SK-N-SH (cell line): ENCODE results near the gene ROBO4. TPM values are rescaled to one million over a fixed set of nuclear protein-coding genes. Genes with fewer than 3 reads are reported as not detected.

Experiments used
- CTCF ChIA-PET: fragments of 300-600, 350-600 bp; formaldehyde crosslinking; extraction: SDS; loops from one replicate; lab custom pipeline; 2021; lab: Yijun Ruan, JAX
- POLR2A ChIA-PET: fragments of 350-600 bp; sonication (Branson Sonifier 250); formaldehyde crosslinking; extraction: SDS; loops from one replicate; lab custom pipeline; 2020; ENCODE audit warnings: antibody characterized with exemption, inconsistent platforms; lab: Yijun Ruan, JAX
- DNase-seq: peaks from one replicate; pipeline ENCODE4 v3.0.0; 2012
- H2AFZ ChIP-seq: fragments of 200-600 bp; sonication (generic); 2 replicates; pipeline ENCODE4 v1.8.1; 2016; ENCODE audit warnings: antibody characterized with exemption, mild to moderate bottlenecking, low read depth
- H3F3A ChIP-seq: fragments of 200-600 bp; sonication (generic); replicated peaks from 2 replicates; pipeline ENCODE3; 2016; ENCODE audit warnings: antibody characterized with exemption, mild to moderate bottlenecking; ENCODE audit not compliant: insufficient read depth
- H3K27ac ChIP-seq, 2 experiments: fragments of 200-500 bp in 1 of 2; fragments of 200-600 bp in 1 of 2; sonication (Bioruptor generic) in 1 of 2; sonication (generic), shearing (Covaris generic) in 1 of 2; 2 replicates each; pipeline versions ENCODE4 v1.5.1 to v1.6.1; 2014 to 2016; ENCODE audit warnings: low read depth in 2 of 2, inconsistent platforms in 1 of 2, low read length in 1 of 2, mild to moderate bottlenecking in 1 of 2, mixed read lengths in 1 of 2
- H3K27me3 ChIP-seq: fragments of 200-600 bp; sonication (generic), shearing (Covaris generic); 2 replicates; pipeline ENCODE4 v1.6.1; 2016; ENCODE audit warnings: mixed run types; ENCODE audit not compliant: insufficient read depth
- H3K36me3 ChIP-seq, 2 experiments: fragments of 200-500 bp in 1 of 2; fragments of 200-600 bp in 1 of 2; sonication (Bioruptor generic) in 1 of 2; sonication (generic) in 1 of 2; replicated peaks in 1 of 2; 2 replicates each; pipeline versions ENCODE3 to v1.5.1; 2014 to 2016; ENCODE audit warnings: low read length in 1 of 2, mild to moderate bottlenecking in 1 of 2; ENCODE audit not compliant: insufficient read depth in 2 of 2, control insufficient read depth in 1 of 2
- H3K4me1 ChIP-seq, 2 experiments: fragments of 200-500 bp in 1 of 2; fragments of 200-600 bp in 1 of 2; sonication (Bioruptor generic) in 1 of 2; sonication (generic), shearing (Covaris generic) in 1 of 2; 2 replicates each; pipeline versions ENCODE4 v1.5.1 to v1.6.1; 2014 to 2016; ENCODE audit warnings: low read depth in 1 of 2, low read length in 1 of 2, mixed run types in 1 of 2; ENCODE audit not compliant: insufficient read depth in 2 of 2, control insufficient read depth in 1 of 2
- H3K4me2 ChIP-seq: fragments of 200-600 bp; sonication (generic), shearing (Covaris generic); 2 replicates; pipeline ENCODE4 v1.6.1; 2017; ENCODE audit warnings: mixed run types
- H3K4me3 ChIP-seq, 2 experiments: fragments of 200-500 bp in 1 of 2; fragments of 200-600 bp in 1 of 2; sonication (Bioruptor generic) in 1 of 2; sonication (generic), shearing (Covaris generic) in 1 of 2; 2 replicates each; pipeline versions ENCODE4 v1.5.1 to v1.8.1; 2014 to 2016; ENCODE audit warnings: low read depth in 2 of 2, inconsistent platforms in 1 of 2, low read length in 1 of 2, mild to moderate bottlenecking in 1 of 2, mixed read lengths in 1 of 2, moderate library complexity in 1 of 2
- H3K79me2 ChIP-seq: fragments of 200-600 bp; sonication (generic); 2 replicates; pipeline ENCODE4 v1.8.1; 2017; ENCODE audit warnings: mild to moderate bottlenecking; ENCODE audit not compliant: insufficient read depth
- H3K9ac ChIP-seq: fragments of 200-600 bp; sonication (generic); 2 replicates; pipeline ENCODE4 v1.6.1; 2017; ENCODE audit warnings: mixed run types
- H3K9me2 ChIP-seq: fragments of 200-600 bp; sonication (generic); 2 replicates; pipeline ENCODE4 v1.6.1; 2017; ENCODE audit warnings: mixed run types
- H3K9me3 ChIP-seq: fragments of 200-600 bp; sonication (generic); 2 replicates; pipeline ENCODE4 v1.6.1; 2017; ENCODE audit warnings: mixed run types, mild to moderate bottlenecking, moderate library complexity
- H4K20me1 ChIP-seq: fragments of 200-600 bp; sonication (generic); 2 replicates; pipeline ENCODE4 v1.6.1; 2017; ENCODE audit warnings: mild to moderate bottlenecking, mixed run types; ENCODE audit not compliant: insufficient read depth
- CHD2 ChIP-seq: fragments of 150-350 bp; IDR thresholded peaks from 2 replicates; pipeline ENCODE4 v1.6.1; 2018; ENCODE audit warnings: low read length; ENCODE audit not compliant: partially characterized antibody
- EP300 ChIP-seq, 2 experiments: IDR thresholded peaks; 2 replicates each; pipeline versions ENCODE4 v1.4.0 to v1.6.1; 2012; ENCODE audit warnings: borderline replicate concordance in 1 of 2, low read depth in 1 of 2, low read length in 1 of 2
- GATA2 ChIP-seq: sonication (generic); formaldehyde crosslinking; IDR thresholded peaks from 2 replicates; pipeline ENCODE4 v1.5.0; 2020; ENCODE audit warnings: mild to moderate bottlenecking, missing genetic modification reagents
- JUND ChIP-seq: IDR thresholded peaks from 2 replicates; pipeline ENCODE4 v1.4.0; 2012
- MEF2A ChIP-seq: IDR thresholded peaks from 2 replicates; pipeline ENCODE4 v1.4.0; 2012; ENCODE audit warnings: low read depth, borderline replicate concordance
- MXI1 ChIP-seq: IDR thresholded peaks from 2 replicates; pipeline ENCODE4 v1.6.1; 2012; ENCODE audit warnings: mild to moderate bottlenecking, low read depth, low read length, improper control_type of control experiment
- NFIC ChIP-seq: IDR thresholded peaks from 2 replicates; pipeline ENCODE4 v1.4.0; 2012; ENCODE audit warnings: borderline replicate concordance
- POLR2AphosphoS5 ChIP-seq: IDR thresholded peaks from 2 replicates; pipeline ENCODE4 v1.6.1; 2012; ENCODE audit warnings: low read depth, low read length
- RAD21 ChIP-seq: IDR thresholded peaks from 2 replicates; pipeline ENCODE4 v1.6.1; 2012; ENCODE audit warnings: mild to moderate bottlenecking, low read length
- RCOR1 ChIP-seq: fragments of 150-350 bp; IDR thresholded peaks from 2 replicates; pipeline ENCODE4 v1.6.1; 2017; ENCODE audit warnings: antibody characterized with exemption, low read length
- RFX5 ChIP-seq: IDR thresholded peaks from 2 replicates; pipeline ENCODE4 v1.6.1; 2012; ENCODE audit warnings: mild to moderate bottlenecking, improper control_type of control experiment, low read length
- SMC3 ChIP-seq: IDR thresholded peaks from 2 replicates; pipeline ENCODE4 v1.6.1; 2012; ENCODE audit warnings: low read depth, low read length, improper control_type of control experiment
- TAF1 ChIP-seq: IDR thresholded peaks from 2 replicates; pipeline ENCODE4 v1.6.1; 2012; ENCODE audit warnings: low read depth, mild to moderate bottlenecking, low read length, moderate library complexity, borderline replicate concordance
- TCF12 ChIP-seq: IDR thresholded peaks from 2 replicates; pipeline ENCODE4 v1.4.0; 2012
- TEAD4 ChIP-seq: IDR thresholded peaks from 2 replicates; pipeline ENCODE4 v1.4.0; 2012; ENCODE audit warnings: mild to moderate bottlenecking, borderline replicate concordance; ENCODE audit not compliant: insufficient read depth
- YY1 ChIP-seq: IDR thresholded peaks from 2 replicates; pipeline ENCODE4 v1.4.0; 2012; ENCODE audit warnings: low read depth, mild to moderate bottlenecking
- WGBS: methylation state at CpG from one replicate; pipeline ENCODE4 v1.1.6; 2017; ENCODE audit warnings: low lambda C conversion rate; 5-methylcytosine and 5-hydroxymethylcytosine counted together
- polyA plus RNA-seq, 3 experiments: library from polyadenylated mRNA; depleted of rRNA; stranded (reverse); fragments of >200 nt; gene quantifications; 2 replicates each; pipeline ENCODE4 v1.2.3, GENCODE V29; 2012
- TF ChIP-seq, protein P1 (sequence below): IDR thresholded peaks from 2 replicates; pipeline ENCODE4 v1.4.0; 2012; ENCODE audit warnings: low read depth, borderline replicate concordance
- TF ChIP-seq, protein P2 (sequence below): IDR thresholded peaks from 2 replicates; pipeline ENCODE4 v1.4.0; 2012; ENCODE audit warnings: low read depth

ROBO4 gene
- polyA plus RNA-seq, 1 of the 3 experiments (the other 2 are of a cell fraction), result 0.95 TPM

DNA sequence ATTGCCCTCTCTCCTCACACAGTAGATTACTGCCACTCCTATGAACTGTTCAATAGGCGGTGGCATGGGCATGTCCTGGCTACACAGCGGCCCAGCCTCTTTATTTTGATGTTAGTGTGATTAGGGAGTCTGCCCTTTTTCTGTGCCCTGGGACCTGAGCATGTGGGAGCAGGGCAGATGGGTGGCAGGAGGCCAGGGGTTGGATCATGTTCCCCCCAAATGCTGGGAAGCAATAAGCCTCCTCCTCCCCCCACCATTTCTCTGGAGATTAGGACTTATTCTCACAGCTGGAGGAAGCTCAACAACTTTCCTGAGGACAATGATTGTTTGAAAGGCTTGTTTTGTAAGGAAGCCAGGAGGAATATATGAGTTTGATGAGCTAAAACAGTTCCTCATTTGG lies 22.2 kb upstream of the ROBO4 start:
- no peaks in the 10 kb centered on the region for H3K79me2 ChIP-seq
- no peak overlapping the region for H3K9ac ChIP-seq
- POLR2A ChIA-PET, result interaction anchor here (0.6 to 1.5 kb wide), 3 partner anchors 35 to 648 kb away, joined by 3 to 8 read pairs (median 4); no protein-coding TSS in a partner anchor
- CTCF ChIA-PET, result interaction anchor here (0.9 kb wide), 1 partner anchor 22 kb away, joined by 3 read pairs; the partner anchor contains the start of gene ROBO4
- peaks cover 3% of the 10 kb centered on the region for H3F3A ChIP-seq
- no peak overlapping the region for H2AFZ ChIP-seq
- peaks cover 0 to 3% of the 10 kb centered on the region in 2 experiments; a peak in 1 of 4 replicates for H3K4me1 ChIP-seq
- H3K36me3 ChIP-seq, result no peaks in the 10 kb centered on the region
- WGBS, result 100% methylated on average over 1 of the region's 2 CpGs
- H3K4me2 ChIP-seq, result no peak overlapping the region
- H3K27ac ChIP-seq, result no peak overlapping the region
- no peak overlapping the region for H3K4me3 ChIP-seq
- no peaks in the 10 kb centered on the region for H3K27me3 ChIP-seq
- H4K20me1 ChIP-seq, result no peaks in the 10 kb centered on the region
- no peaks in the 10 kb centered on the region for H3K9me2 ChIP-seq
- no peaks in the 10 kb centered on the region for H3K9me3 ChIP-seq
- no peak for DNase-seq
- TF ChIP-seq CHD2, result no peak
- TF ChIP-seq YY1, result no peak
- no peak for TF ChIP-seq TAF1
- TF ChIP-seq, protein P1, sequence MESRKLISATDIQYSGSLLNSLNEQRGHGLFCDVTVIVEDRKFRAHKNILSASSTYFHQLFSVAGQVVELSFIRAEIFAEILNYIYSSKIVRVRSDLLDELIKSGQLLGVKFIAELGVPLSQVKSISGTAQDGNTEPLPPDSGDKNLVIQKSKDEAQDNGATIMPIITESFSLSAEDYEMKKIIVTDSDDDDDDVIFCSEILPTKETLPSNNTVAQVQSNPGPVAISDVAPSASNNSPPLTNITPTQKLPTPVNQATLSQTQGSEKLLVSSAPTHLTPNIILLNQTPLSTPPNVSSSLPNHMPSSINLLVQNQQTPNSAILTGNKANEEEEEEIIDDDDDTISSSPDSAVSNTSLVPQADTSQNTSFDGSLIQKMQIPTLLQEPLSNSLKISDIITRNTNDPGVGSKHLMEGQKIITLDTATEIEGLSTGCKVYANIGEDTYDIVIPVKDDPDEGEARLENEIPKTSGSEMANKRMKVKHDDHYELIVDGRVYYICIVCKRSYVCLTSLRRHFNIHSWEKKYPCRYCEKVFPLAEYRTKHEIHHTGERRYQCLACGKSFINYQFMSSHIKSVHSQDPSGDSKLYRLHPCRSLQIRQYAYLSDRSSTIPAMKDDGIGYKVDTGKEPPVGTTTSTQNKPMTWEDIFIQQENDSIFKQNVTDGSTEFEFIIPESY, result no peak
- TF ChIP-seq POLR2AphosphoS5, result no peak
- no peak for TF ChIP-seq EP300 (IDR thresholded peaks at IDR 0.05; ENCODE audit: borderline replicate concordance in 1 of 2, low read depth in 1 of 2, low read length in 1 of 2)
- TF ChIP-seq, all 33 proteins: peak for 0

DNA sequence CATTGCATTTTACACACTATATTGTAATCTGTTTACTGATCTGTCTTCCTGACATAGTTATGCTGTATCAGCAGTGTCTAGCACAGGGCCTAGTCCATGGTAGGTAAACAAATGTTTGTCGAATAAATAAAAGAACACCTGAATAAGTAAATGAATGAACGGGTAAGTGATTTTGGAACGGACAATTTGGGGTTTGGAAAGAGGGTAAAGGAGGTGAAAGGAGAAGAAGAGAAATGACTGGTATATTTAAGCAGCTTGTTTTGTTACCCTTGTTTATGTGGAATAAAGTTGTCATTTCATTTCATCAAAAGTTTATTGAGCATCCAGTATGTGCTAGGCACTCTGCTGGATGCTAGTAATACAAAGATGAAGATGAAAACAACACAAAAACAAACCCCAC lies 21.3 kb upstream of the ROBO4 start, which contains the start of gene HEPN1:
Gene HEPN1 (plus strand): TSS at position 301 of the 400 bp plus-strand sequence.
- Histone ChIP-seq H3K9me3 (no peaks in the 10 kb centered on the region), H3K79me2 (no peaks in the 10 kb centered on the region), H3K27me3 (no peaks in the 10 kb centered on the region), H3F3A (peaks cover 3% of the 10 kb centered on the region), H3K36me3 (no peaks in the 10 kb centered on the region), H3K9me2 (no peaks in the 10 kb centered on the region), H3K27ac (no peak within 1 kb of the TSS), H3K9ac (no peak within 1 kb of the TSS), H2AFZ (no peak within 1 kb of the TSS), H3K4me2 (no peak within 1 kb of the TSS)
- no peak for DNase-seq
- TF ChIP-seq SMC3 (no peak), TCF12 (no peak), MXI1 (no peak), RFX5 (no peak), EP300 (IDR thresholded peaks at IDR 0.05; ENCODE audit: borderline replicate concordance in 1 of 2, low read depth in 1 of 2, low read length in 1 of 2) (no peak), GATA2 (CRISPR knock-in tag) (no peak), RCOR1 (no peak), TEAD4 (no peak), JUND (no peak), MEF2A (no peak), RAD21 (no peak), POLR2AphosphoS5 (no peak), NFIC (no peak)
- TF ChIP-seq, protein P2, sequence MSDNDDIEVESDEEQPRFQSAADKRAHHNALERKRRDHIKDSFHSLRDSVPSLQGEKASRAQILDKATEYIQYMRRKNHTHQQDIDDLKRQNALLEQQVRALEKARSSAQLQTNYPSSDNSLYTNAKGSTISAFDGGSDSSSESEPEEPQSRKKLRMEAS, result no peak
- TF ChIP-seq, all 33 proteins: peak for 0
- no peak within 1 kb of the TSS for H3K4me3 ChIP-seq
- H4K20me1 ChIP-seq, result no peaks in the 10 kb centered on the region
- WGBS, result 90% methylated on average over 3 of the region's 3 CpGs
- peaks cover 0 to 3% of the 10 kb centered on the region in 2 experiments; a peak in 1 of 4 replicates for H3K4me1 ChIP-seq
- POLR2A ChIA-PET, result no interaction called here
- CTCF ChIA-PET, result interaction anchor here (1.0 kb wide), 1 partner anchor 15 kb away, joined by 3 read pairs; no protein-coding TSS in a partner anchor
